HCEC 1CT (cell line): ENCODE data around the gene TERT.
"Not testable (repeated sequence)": the region's sequence is repeated elsewhere in the genome, so short reads cannot be mapped to it uniquely, and the experiment has no call there.

Experiments
- DNase-seq: peaks from one replicate; pipeline ENCODE4 v3.0.0-alpha.2; 2017

Gene TERT

DNA sequence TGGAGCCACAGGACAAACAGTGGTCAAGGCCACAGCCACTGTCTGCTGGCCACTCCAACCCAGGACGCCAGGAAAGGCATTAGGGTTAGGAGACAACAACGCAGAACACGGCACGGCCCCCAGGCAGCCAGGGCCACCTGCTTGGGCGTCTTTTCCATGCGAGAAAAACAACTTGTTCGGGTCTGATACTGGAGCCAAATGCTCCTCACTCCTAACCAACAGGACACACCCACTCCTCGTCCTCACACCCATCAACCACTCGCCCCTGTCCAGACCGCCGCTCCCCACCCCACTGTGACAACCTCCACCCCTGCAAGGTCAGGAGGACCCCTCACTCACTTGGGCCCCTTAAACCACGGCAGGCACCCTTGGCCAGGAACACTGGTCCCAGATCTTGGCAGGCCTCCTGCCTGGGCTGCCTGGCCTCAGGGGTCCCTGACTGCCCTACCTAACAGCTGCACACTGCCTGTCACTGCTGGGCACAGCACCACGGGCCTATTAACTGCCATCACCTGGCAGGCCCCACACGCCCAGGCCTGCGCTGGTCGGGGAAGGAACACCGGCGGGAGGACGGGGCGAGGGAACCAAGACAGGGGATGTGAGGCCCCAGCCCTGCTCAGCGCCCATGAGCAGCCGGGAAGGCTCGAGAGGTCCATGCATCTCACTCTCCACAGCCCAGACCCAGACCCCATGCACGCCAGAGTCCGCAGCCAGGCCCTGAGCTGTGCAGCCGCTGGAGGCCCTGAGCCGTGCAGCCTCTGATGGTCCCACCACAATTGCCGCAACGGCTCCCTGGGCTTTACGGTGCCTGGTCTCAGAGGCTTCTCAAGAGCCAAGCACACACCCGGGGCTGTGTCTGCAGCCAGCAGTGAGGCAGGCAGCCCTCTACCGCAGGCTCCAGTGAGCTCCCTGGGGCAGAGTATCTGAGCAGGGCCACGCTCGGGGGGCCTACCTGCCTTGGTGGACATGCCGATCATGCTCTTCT, 36.3 kb upstream of the TERT start:
- DNase-seq: no peak

DNA sequence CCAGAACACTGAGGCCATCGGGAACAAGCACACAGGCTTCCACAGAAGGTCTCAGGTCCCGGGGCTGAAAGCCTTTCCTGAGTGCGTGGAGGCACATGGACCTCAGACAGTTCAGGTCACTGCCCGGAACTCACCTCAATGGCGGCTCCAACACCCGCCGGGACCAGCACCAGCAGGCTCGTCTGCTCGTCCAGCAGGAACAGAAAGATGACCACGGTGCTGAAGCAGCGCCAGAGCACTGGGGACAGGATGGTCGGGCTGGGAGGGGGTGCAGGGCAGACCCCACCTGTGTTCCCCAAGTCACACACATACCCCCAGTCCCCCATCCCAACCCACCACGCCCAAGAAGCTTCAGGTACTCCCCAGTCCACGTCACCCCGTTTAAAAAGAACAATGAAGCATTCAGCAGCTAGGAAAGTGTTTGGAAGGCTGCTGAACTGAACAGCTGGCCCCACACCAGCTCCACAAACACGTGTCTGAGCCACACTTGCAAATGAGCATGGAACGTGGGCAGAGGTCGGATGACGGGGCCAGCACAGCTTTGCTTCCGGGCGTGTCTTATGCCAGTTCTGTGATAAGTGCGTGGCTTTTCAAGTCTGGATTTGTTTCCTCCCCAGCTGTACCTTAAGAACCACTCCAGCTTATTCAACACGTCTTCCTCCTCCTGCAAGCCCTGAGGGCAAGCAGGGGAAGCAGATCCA, 35.4 kb upstream of the TERT start:
- DNase-seq: no peak

DNA sequence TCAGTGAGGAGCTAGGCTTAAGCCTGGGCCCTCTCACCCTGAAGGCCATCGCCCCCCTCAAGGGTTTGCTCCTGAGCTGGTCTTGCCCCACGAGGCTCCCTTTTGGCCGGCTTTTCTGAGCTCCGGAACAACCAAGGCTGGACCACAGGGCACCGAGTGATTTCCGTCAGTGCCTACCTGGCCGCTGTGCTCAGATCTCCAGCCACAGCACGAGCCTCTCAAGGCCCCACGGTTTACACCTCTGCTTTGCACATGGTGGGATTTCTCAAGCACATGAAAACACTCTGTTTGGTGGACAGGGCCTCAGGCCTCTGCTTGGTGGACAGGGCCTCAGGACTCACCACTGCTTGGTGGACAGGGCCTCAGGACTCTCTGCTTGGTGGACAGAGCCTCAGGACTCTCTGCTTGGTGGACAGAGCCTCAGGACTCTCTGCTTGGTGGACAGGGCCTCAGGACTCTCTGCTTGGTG, 34.3 kb upstream of the TERT start:
- no peak for DNase-seq

DNA sequence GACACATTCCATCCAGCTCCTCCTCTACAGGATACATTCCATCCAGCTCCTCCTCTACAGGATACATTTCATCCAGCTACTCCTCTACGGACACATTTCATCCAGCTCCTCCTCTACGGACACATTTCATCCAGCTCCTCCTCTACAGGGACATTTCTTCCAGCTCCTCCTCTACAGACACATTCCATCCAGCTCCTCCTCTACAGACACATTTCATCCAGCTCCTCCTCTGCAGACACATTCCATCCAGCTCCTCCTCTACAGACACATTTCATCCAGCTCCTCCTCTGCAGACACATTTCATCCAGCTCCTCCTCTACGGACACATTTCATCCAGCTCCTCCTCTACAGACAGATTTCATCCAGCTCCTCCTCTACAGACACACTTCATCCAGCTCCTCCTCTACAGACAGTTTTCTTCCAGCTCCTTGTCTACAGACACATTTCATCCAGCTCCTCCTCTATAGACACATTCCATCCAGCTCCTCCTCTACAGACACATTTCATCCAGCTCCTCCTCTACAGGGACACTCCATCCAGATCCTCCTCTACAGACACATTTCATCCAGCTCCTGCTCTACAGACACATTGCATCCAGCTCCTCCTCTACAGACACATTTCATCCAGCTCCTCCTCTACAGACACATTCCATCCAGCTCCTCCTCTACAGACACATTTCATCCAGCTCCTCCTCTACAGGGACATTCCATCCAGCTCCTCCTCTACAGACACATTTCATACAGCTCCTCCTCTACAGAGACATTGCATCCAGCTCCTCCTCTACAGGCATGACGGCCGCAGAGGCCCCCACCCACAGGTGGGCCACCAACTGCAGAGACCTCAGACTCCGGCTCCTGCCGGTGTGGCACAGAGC, 33.6 kb upstream of the TERT start:
- peak; percentile 62 for DNase-seq

DNA sequence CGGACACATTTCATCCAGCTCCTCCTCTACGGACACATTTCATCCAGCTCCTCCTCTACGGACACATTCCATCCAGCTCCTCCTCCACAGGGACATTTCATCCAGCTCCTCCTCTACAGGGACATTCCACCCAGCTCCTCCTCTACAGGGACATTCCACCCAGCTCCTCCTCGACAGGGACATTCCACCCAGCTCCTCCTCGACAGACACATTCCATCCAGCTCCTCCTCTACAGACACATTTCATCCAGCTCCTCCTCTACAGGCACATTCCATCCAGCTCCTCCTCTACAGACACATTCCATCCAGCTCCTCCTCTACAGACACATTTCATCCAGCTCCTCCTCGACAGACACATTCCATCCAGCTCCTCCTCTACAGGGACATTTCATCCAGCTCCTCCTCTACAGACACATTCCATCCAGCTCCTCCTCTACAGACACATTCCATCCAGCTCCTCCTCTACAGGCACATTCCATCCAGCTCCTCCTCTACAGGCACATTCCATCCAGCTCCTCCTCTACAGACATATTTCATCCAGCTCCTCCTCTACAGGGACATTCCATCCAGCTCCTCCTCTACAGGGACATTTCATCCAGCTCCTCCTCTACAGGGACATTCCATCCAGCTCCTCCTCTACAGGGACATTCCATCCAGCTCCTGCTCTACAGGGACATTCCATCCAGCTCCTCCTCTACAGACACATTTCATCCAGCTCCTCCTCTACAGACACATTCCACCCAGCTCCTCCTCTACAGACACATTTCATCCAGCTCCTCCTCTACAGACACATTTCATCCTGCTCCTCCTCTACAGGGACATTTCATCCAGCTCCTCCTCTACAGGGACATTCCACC, 32.3 kb upstream of the TERT start:
- peak; percentile 34 for DNase-seq

DNA sequence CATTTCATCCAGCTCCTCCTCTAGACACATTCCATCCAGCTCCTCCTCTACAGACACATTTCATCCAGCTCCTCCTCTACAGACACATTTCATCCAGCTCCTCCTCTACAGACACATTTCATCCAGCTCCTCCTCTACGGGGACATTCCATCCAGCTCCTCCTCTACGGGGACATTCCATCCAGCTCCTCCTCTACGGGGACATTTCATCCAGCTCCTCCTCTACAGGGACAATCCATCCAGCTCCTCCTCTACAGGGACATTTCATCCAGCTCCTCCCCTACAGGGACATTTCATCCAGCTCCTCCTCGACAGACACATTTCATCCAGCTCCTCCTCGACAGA, 31.6 kb upstream of the TERT start:
- not testable (repeated sequence) for DNase-seq

DNA sequence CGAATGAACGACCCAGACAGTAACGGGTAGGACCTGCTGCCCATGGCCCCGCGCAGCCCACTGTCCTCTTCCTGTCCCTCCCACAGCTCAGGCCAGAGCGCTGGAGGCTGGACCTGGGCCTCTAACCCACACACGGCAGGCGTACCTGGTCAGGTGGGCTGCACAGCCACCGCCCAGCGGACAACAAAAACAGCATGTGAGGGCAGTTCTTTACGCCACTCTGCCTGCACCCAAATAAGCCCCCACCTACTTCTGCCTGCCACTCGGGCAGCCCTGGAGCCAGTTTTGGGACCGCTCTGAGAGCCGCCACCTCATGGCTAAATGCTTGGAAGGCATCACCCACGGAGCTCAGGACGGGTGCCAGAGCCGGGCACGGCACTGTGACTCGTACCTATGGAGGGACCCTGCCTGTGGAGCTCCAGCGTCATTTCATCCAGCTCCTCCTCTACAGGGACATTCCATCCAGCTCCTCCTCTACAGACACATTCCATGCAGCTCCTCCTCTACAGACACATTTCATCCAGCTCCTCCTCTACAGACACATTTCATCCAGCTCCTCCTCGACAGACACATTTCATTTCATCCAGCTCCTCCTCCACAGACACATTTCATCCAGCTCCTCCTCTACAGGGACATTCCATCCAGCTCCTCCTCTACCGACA, 31.1 kb upstream of the TERT start:
- DNase-seq: no peak

DNA sequence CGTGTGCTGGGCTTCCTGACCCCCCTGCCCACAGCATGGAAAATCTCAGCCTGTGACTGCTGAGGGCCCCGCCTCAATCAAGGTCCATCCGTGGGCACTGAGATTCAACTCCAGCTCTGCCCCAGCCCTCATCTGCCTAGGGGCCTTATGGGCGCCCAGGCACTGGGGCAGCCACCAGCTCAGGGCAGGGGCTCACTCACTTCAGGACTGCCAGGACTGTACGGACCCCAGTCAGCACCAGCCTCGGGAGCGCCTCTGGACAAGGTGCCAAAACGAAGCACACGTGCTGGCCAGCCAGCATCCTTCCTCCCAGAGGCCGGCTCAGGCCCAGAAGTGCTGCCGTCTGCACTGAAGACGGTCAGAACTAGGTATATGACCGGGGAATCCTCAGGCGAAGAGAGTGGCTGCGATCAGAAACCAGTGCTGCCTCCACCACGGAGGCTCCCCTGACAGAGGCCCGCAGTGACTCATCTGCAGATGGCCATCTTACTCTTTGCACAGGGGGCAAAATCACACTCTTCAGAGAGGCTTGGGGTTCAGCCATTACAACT, 30.4 kb upstream of the TERT start:
- DNase-seq: no peak

DNA sequence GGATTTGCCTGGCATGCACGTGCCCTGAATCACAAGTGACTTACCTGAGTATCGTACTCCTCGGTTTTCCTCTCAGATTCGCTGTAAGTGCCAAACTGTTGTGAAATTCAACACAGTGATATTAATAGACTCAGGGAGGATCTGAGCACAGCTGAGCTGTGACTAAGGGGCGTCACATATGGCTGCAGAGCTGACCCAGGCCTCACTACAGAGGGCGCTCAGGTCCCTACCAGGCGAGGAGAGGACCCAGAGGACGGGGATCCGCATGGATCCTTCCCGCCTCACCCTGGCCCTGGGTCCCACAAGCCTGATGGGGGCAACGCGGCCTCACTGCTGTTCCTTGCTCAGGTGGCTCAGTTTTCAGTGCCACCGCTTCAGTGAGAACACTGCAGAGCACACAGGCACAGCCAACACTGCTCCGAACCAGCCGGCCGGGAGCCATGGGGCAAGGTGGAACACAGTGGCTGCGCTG, 29.9 kb upstream of the TERT start:
- DNase-seq: no peak

DNA sequence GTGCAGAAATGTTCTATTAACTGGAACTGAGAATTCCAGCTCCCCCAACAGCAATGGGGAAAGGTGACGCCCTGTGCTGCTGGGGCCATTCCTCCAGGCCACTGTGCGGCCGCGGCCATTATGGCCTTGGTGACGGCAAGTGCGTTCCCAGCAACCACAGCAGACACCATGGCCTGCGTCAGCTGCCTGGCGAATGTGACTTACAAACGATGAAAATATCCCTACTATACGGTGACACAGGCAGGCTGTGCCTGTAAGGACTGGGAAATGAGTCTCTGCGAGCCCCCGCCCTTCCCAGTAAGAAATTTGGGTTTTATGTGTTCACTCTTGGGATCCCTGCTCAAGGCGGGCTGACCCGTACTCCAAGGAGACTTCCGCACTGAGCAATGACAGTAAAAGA, 29.4 kb upstream of the TERT start:
- no peak for DNase-seq

DNA sequence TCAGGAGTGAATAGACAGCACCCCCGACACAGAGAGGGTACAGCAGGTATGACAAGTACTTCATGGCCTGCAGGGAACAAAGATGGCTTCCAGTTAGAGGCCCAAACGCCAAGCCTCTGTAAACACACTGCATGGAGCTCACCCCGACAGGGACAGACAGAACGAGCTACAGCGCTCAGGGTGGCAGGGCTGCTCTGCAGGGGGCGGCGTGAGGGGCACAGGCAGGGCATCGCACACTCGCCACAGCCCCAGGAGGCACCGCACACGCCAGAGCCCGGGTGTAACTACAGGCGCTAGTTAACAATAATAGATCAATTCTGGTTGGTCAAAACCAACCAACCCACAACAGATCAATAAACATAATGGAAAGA, 28.9 kb upstream of the TERT start:
- no peak for DNase-seq

DNA sequence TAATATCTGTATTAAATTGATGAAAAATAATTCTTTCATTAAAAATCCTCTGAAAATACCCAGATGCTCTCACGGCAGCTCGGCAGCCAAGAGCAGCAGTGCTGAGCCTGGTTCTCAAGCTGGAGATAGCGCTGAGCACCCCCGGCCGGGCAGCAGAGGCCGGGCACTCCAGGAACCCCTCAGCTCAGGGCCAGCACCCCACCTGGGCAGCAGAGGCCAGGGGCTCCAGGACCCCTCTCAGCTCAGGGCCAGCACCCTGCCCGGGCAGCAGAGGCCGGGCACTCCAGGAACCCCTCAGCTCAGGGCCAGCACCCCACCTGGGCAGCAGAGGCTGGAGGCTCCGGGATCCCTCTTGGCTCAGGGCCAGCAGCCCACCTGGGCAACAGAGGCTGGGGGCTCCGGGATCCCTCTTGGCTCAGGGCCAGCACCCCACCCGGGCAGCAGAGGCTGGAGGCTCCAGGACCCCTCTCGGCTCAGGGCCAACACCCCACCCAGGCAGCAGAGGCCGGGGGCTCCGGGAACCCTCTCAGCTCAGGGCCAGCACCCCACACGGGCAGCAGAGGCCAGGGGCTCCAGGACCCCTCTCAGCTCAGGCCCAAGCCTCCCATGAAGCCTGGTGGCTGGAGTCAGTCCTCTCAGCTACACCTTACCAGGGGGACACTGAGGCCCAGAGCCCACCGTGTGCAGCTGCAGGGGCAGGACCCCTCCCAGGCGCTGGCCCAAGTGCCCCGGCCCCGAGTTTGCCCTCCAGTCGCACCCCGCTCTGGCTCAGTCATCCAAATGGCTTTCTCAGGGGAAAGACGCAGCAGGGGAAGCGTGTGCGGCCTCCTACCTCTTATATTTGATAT, 28.3 kb upstream of the TERT start:
- no peak for DNase-seq

DNA sequence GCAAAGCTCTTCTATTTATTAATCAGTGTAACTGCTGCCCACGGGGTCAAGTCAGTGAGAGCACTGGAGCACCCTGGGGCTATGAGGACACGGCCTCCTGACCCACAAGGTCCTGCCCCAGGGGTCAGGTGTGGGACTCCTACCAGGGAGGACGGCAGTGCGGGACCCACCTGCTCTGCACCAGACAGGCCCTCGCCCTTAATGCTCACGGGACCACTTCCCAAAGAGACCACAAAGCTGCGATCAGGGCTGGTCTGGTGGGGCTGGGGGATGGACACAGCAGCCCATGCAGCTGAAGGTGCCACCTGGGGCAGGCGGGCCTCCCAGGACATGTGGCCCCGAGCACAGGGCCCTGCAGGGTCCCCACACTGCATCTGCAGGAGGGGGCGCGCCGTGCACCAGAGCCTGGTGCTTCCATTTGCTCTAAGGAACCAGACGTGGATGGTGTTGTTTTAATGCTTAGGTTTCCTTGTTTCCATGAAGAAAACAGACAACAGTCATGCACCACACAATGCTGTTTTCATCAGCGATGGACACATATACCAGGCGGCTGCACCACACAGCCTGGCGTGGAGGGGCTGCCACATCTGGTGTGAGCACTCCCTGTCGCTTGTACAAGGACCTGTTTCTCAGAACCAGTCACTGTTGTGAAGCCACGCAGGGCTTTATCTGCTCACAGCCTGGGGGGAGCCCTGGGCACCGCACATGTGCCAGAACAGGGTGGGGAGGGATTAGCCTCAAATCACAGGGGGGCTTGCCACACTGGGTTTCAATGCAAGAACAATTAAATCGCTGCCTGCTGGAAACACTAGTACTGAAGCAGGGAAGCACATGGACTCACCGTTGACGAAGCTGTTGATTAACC, 27.4 kb upstream of the TERT start:
- no peak for DNase-seq

DNA sequence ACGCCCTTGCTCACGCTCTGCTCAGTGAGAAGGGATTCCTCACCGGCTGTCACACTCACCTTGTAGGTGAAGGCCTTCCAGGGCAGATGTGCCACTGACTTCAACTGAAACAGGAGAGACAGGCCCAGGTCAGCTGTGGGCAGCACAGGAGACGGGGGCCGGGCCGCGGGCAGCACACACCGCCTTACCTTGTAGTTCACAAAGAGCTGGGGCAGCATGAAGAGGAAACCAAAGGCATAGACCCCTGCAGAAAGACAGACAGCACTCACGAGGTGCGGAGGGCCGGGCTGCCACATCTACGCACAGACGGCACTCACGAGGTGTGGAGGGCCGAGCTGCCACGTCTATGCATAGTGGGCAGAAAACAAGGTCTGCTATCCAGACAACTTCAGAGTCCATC, 26.7 kb upstream of the TERT start:
- DNase-seq: no peak

DNA sequence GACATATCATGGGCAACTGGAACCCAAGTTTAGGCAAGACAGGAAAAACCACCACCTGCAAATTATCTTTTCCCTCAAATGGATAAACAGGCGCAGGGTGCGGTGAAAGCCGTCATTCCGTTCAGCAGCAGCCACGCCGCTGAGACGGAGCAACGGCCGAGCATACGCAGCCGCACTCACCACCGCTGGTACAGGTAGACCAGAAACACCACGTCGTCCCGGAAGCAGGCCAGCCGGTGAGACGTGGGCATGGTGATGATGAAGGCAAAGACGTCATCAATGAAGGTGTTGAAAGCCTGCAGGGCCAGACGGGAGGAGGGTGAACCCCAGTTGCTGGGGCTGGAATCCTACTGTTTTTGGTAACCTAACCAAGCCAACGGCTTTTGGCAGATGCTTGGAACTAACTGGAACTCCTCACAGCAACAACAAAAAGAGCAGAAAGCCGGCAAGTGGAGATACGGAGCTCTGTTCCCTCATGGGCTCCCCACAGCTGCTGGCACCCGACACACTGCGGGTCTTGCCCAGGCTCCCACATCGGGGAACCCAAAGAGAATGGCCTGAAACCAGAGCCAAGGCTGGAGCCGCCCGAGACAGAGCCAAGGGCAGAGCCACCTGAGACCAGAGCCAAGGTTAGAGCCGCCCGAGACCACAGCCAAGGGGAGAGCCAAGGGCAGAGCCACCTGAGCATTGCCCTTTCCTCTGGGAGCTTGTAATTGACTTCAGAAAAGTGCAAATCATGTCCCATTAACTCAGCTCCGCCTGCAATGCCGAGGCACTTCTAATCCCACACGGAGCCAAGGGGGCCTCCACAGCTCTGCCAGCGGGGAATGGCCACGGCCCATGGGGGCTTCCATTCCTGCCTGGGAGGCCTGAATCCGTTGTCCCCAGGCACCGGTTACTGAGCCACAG, 25.8 kb upstream of the TERT start:
- DNase-seq: no peak

DNA sequence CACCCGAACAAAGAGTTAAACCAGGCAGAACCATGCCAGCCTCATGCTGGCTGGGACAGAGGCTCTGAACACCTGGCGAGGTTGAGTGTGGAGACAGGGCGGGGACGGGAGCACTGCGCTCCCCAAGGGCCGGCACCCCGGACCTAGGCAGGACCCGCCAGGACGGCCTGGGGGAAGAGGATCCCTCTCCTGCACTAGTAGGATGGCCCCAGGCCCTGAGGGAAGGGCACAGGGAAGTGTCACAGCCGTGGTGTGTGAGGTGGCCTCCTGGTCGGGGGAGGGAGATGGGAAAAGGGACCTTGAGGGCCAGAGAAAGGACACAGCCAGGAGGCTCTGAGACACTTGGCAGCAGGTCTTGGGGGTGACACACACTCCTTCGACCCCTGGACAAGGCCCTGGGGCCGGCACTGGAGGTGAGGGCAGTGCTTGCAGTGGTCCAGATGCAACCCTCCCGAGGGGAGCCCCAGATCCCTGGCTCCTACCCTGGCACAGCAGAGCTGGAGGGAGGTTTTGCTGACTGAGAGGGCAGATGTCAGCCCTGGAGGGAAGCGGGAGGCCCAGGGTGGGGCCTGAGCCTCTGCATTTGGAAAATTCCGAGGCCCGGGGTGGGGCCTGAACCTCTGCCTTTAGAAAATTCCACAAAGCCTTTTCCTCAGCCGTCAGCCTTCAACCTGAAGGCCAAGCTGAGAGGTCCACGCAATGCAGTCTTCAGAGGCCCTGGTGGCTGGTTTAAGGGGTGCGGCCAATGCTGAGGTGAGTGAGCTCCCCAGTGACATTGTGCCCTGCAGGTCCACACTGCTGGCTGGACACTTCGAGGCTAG, 24.8 kb upstream of the TERT start:
- DNase-seq: no peak

DNA sequence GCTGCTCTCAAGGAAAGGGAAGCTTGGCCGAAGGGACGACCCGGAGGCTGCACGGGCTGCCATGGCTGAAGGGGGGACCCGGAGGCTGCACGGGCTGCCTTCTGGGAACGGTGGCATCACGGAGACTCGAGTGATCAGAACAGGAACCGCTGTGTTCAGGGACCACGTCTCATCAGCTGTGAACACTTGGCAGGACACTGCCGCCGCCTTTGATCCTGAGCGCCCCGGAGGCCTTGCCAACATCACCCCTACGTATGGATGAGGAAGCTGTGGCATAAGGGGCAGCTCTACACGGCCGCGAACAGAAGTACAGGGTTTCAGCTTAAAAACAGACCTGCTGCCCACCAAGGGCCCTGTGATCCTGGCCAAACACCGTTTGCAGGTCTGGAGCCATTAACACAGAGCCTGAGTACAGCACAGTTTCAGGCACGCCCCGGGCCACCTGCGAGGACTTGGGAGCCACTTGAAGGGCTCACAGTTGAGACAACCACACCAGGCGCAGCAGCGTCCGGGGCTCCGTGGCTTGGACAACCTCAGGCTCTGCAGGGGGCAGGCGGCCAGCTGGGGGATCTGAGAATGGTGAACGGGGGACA, 23.9 kb upstream of the TERT start:
- no peak for DNase-seq
